Type B pancreatic cell (in vitro differentiated cells): Measurements from ENCODE around the gene TNFRSF12A. TPM values are rescaled to one million over a fixed set of nuclear protein-coding genes. Genes with fewer than 3 reads are reported as not detected.
"Not testable (repeated sequence)": the region's sequence is repeated elsewhere in the genome, so short reads cannot be mapped to it uniquely, and the experiment has no call there.

Experiments used
- DNase-seq: peaks from one replicate; pipeline ENCODE4 v3.0.0; 2021; ENCODE audit warnings: mixed read lengths; ENCODE audit not compliant: unreplicated experiment; ENCODE audit errors: extremely low spot score
- H3K27ac Mint-ChIP-seq: 2 replicates; pipeline ENCODE4 v1.8.0; 2021; ENCODE audit warnings: mild to moderate bottlenecking, mixed read lengths
- H3K27me3 Mint-ChIP-seq: 2 replicates; pipeline ENCODE4 v1.8.0; 2021; ENCODE audit warnings: mixed read lengths
- H3K36me3 Mint-ChIP-seq: 2 replicates; pipeline ENCODE4 v1.8.0; 2021; ENCODE audit warnings: mixed read lengths
- H3K4me1 Mint-ChIP-seq: one replicate; pipeline ENCODE4 v1.8.0; 2021; ENCODE audit warnings: mixed read lengths; ENCODE audit not compliant: unreplicated experiment
- H3K4me3 Mint-ChIP-seq: 2 replicates; pipeline ENCODE4 v1.8.0; 2021; ENCODE audit warnings: mild to moderate bottlenecking, mixed read lengths
- H3K9me3 Mint-ChIP-seq: 2 replicates; pipeline ENCODE4 v1.8.0; 2021; ENCODE audit warnings: mixed read lengths
- CTCF ChIP-seq: fragments of 200-600 bp; sonication (generic); conservative IDR thresholded peaks from 2 replicates; pipeline ENCODE4 v1.5.0; 2021; ENCODE audit warnings: antibody characterized with exemption, mild to moderate bottlenecking
- total RNA-seq: library from RNA; stranded (reverse); gene quantifications from 2 replicates; pipeline ENCODE4 v1.2.1, GENCODE V29; 2021; ENCODE audit warnings: low replicate concordance

Gene TNFRSF12A
- total RNA-seq, 1 donor from 2014 or later, result 24.0 TPM

- H3K4me3 Mint-ChIP-seq, result no peak overlapping the region
- no peak for TF ChIP-seq CTCF
- H3K27me3 Mint-ChIP-seq, result peaks cover 53% of the 10 kb centered on the region
- H3K4me1 Mint-ChIP-seq, result no peaks in the 10 kb centered on the region
- H3K27ac Mint-ChIP-seq, result no peak overlapping the region
- no peaks in the 10 kb centered on the region for H3K9me3 Mint-ChIP-seq
- no peak for DNase-seq
- peaks cover 10% of the 10 kb centered on the region for H3K36me3 Mint-ChIP-seq
These were observed 31.3 kb downstream of the TNFRSF12A start for GRCh38 chr16:3051494-3051893.

GRCh38 chr16:3052571-3053329, 32.6 kb downstream of the TNFRSF12A start:
- H3K27ac Mint-ChIP-seq, H3K36me3 Mint-ChIP-seq, H3K9me3 Mint-ChIP-seq, H3K4me3 Mint-ChIP-seq, H3K4me1 Mint-ChIP-seq, DNase-seq: not testable (repeated sequence)
- peaks cover 44% of the 10 kb centered on the region for H3K27me3 Mint-ChIP-seq

GRCh38 chr16:3053330-3053710, 33.2 kb downstream of the TNFRSF12A start:
- not testable (repeated sequence) for H3K4me1 Mint-ChIP-seq

GRCh38 chr16:3054965-3055733, 35.0 kb downstream of the TNFRSF12A start:
- Mint-ChIP-seq H3K4me3 (peak overlapping the region; percentile 31), H3K36me3 (peaks cover 10% of the 10 kb centered on the region), H3K4me1 (no peaks in the 10 kb centered on the region)

More at GRCh38 chr16:3053330-3053710, 33.2 kb downstream of the TNFRSF12A start:
- not testable (repeated sequence) for H3K4me3 Mint-ChIP-seq, H3K36me3 Mint-ChIP-seq, H3K9me3 Mint-ChIP-seq, DNase-seq, H3K27ac Mint-ChIP-seq
- H3K27me3 Mint-ChIP-seq, result peaks cover 38% of the 10 kb centered on the region

GRCh38 chr16:3055734-3056115, 35.6 kb downstream of the TNFRSF12A start:
- H3K4me1 Mint-ChIP-seq, H3K27ac Mint-ChIP-seq, H3K9me3 Mint-ChIP-seq, DNase-seq, H3K4me3 Mint-ChIP-seq, H3K36me3 Mint-ChIP-seq: not testable (repeated sequence)
- H3K27me3 Mint-ChIP-seq, result peaks cover 19% of the 10 kb centered on the region

More at GRCh38 chr16:3054965-3055733, 35.0 kb downstream of the TNFRSF12A start:
- Mint-ChIP-seq H3K27me3 (peaks cover 25% of the 10 kb centered on the region), H3K9me3 (no peaks in the 10 kb centered on the region), H3K27ac (no peak overlapping the region)
- no peak for TF ChIP-seq CTCF
- no peak for DNase-seq

GRCh38 chr16:3056336-3057180, 36.4 kb downstream of the TNFRSF12A start:
- no peak overlapping the region for H3K4me3 Mint-ChIP-seq
- no peak overlapping the region for H3K27ac Mint-ChIP-seq
- no peaks in the 10 kb centered on the region for H3K9me3 Mint-ChIP-seq
- DNase-seq, result no peak
- peaks cover 10% of the 10 kb centered on the region for H3K27me3 Mint-ChIP-seq
- H3K4me1 Mint-ChIP-seq, result no peaks in the 10 kb centered on the region
- H3K36me3 Mint-ChIP-seq, result peaks cover 10% of the 10 kb centered on the region
- TF ChIP-seq CTCF, result no peak
